Neural cell (in vitro differentiated cells): ENCODE measurements around the gene SNAI1. TPM values are rescaled to one million over a fixed set of nuclear protein-coding genes. Genes with fewer than 3 reads are reported as not detected.

Source experiments
- H2AFZ ChIP-seq: fragments of 200-600, 300-800 bp; sonication (generic), shearing (Covaris generic); 2 replicates; pipeline ENCODE4 v1.6.0; 2014; ENCODE audit warnings: low read depth, mild to moderate bottlenecking, antibody characterized with exemption, low read length, moderate library complexity
- H3F3A ChIP-seq: fragments of 200-600 bp; shearing (Covaris generic); 2 replicates; pipeline ENCODE4 v1.6.1; 2016; ENCODE audit warnings: mild to moderate bottlenecking, moderate library complexity, mixed read lengths, antibody characterized with exemption, low read length; ENCODE audit not compliant: insufficient read depth, poor library complexity, severe bottlenecking
- H3K27ac ChIP-seq: fragments of 200-600, 300-800 bp; sonication (generic), shearing (Covaris generic); 2 replicates; pipeline ENCODE4 v1.5.1; 2014; ENCODE audit warnings: mild to moderate bottlenecking, low read length, moderate library complexity
- H3K27me3 ChIP-seq: fragments of 300-800, 200-600 bp; sonication (generic), shearing (Covaris generic); 2 replicates; pipeline ENCODE4 v1.6.0; 2014; ENCODE audit warnings: mild to moderate bottlenecking, low read depth, low read length, moderate library complexity; ENCODE audit not compliant: insufficient read depth
- H3K36me3 ChIP-seq: fragments of 300-800, 200-600 bp; sonication (generic), shearing (Covaris generic); 2 replicates; pipeline ENCODE4 v1.5.1; 2014; ENCODE audit warnings: mild to moderate bottlenecking, antibody characterized with exemption, low read length, moderate library complexity; ENCODE audit not compliant: insufficient read depth
- H3K4me2 ChIP-seq: fragments of 300-800, 200-600 bp; sonication (generic), shearing (Covaris generic); 2 replicates; pipeline ENCODE4 v1.6.0; 2014; ENCODE audit warnings: mild to moderate bottlenecking, low read length
- H3K4me3 ChIP-seq: fragments of 300-800, 200-600 bp; sonication (generic), shearing (Covaris generic); 2 replicates; pipeline ENCODE4 v1.5.1; 2014; ENCODE audit warnings: mild to moderate bottlenecking, low read length, moderate library complexity
- H3K79me2 ChIP-seq: fragments of 200-600 bp; shearing (Covaris generic); replicated peaks from 2 replicates; pipeline ENCODE4 v1.6.0; 2014; ENCODE audit warnings: mild to moderate bottlenecking, low read length, moderate library complexity; ENCODE audit not compliant: insufficient read depth
- H3K9ac ChIP-seq: fragments of 300-800, 200-600 bp; sonication (generic), shearing (Covaris generic); 2 replicates; pipeline ENCODE4 v1.6.1; 2016; ENCODE audit warnings: mild to moderate bottlenecking, low read length, mixed read lengths
- H3K9me2 ChIP-seq: fragments of 200-600 bp; shearing (Covaris generic); 2 replicates; pipeline ENCODE4 v1.6.1; 2016; ENCODE audit warnings: mild to moderate bottlenecking, low read length, mixed read lengths; ENCODE audit not compliant: insufficient read depth
- H3K9me3 ChIP-seq: fragments of 200-600, 300-800 bp; sonication (generic), shearing (Covaris generic); 2 replicates; pipeline ENCODE4 v1.6.1; 2016; ENCODE audit warnings: mild to moderate bottlenecking, mixed run types, low read length, moderate library complexity, mixed read lengths
- H4K20me1 ChIP-seq: fragments of 200-600 bp; shearing (Covaris generic); 2 replicates; pipeline ENCODE4 v1.6.1; 2016; ENCODE audit warnings: mild to moderate bottlenecking, mixed run types; ENCODE audit not compliant: insufficient read depth
- CTCF ChIP-seq: fragments of 450-650 bp; IDR thresholded peaks from 2 replicates; pipeline ENCODE4 v1.5.1; 2014; ENCODE audit warnings: antibody characterized with exemption, mild to moderate bottlenecking, moderate library complexity; ENCODE audit not compliant: poor library complexity, severe bottlenecking
- EP300 ChIP-seq: fragments of 450-650 bp; conservative IDR thresholded peaks from 2 replicates; pipeline ENCODE4 v1.6.1; 2014; ENCODE audit warnings: antibody characterized with exemption, mild to moderate bottlenecking, moderate library complexity; ENCODE audit not compliant: poor library complexity, severe bottlenecking
- EZH2 ChIP-seq: fragments of 200-600, 300-800 bp; shearing (Covaris generic), sonication (generic); IDR thresholded peaks from 2 replicates; pipeline ENCODE4 v1.6.1; 2014; ENCODE audit warnings: antibody characterized with exemption, low read length, borderline replicate concordance, mild to moderate bottlenecking; ENCODE audit not compliant: insufficient read depth, poor library complexity, severe bottlenecking
- MXI1 ChIP-seq: fragments of 450-650 bp; conservative IDR thresholded peaks from 2 replicates; pipeline ENCODE4 v1.6.1; 2014; ENCODE audit warnings: antibody characterized with exemption, mild to moderate bottlenecking; ENCODE audit not compliant: poor library complexity, severe bottlenecking
- POLR2AphosphoS5 ChIP-seq: IDR thresholded peaks from 2 replicates; pipeline ENCODE4 v1.6.1; 2012
- RAD21 ChIP-seq: fragments of 450-650 bp; conservative IDR thresholded peaks from 2 replicates; pipeline ENCODE4 v1.6.1; 2014; ENCODE audit warnings: antibody characterized with exemption, mild to moderate bottlenecking, moderate library complexity
- SMC3 ChIP-seq: fragments of 450-650 bp; conservative IDR thresholded peaks from 2 replicates; pipeline ENCODE4 v1.6.1; 2014; ENCODE audit warnings: antibody characterized with exemption, mild to moderate bottlenecking, moderate library complexity; ENCODE audit not compliant: poor library complexity
- TAF1 ChIP-seq: IDR thresholded peaks from 2 replicates; pipeline ENCODE4 v1.6.1; 2012; ENCODE audit warnings: low read depth
- polyA plus RNA-seq: library from polyadenylated mRNA; depleted of rRNA; stranded (reverse); fragments of >200 nt; gene quantifications from 2 replicates; pipeline ENCODE4 v1.2.3, GENCODE V29; 2014
- TF ChIP-seq, protein P1 (sequence below): IDR thresholded peaks from 2 replicates; pipeline ENCODE4 v1.6.1; 2012; ENCODE audit warnings: borderline replicate concordance

Gene SNAI1
- polyA plus RNA-seq, 1 donor from 2014 or later: 0.31 TPM

DNA sequence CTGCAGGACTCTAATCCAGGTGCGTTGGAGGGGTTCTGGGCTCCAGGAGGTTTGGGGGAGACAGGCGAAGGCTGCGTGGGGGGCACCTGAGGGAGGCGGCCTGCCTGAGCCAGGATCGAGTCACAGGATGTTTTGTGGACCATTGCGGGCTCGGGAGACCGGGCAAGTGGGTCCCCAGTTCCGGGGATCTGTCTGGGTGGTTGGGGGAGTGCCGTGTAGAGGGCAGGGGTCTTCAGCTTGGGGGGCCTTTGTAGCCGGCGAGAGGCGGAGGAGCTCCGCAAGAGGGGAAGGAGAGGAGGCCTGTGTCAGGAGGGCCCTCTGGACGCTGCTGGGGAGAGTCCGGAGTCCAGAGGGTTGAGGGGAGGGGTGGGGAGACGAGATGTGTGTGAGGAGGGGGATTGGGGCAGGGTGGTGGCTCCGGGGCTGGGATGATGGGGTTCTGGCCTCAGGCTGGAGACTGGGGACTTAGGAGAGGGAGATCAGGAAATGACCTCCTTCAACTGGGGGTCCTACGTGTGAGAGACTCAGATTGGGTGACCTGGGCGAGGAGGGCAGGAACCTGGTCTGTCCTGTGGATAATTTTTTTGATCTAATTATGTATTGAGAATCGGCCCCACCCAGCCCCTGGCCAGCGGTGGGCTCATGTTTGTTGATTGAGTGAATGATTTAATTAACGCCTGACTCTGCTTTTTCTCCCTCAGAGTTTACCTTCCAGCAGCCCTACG is 505 bp downstream of the SNAI1 start:
- TF ChIP-seq CTCF (no peak), POLR2AphosphoS5 (no peak), EZH2 (no peak), TAF1 (no peak), SMC3 (no peak), MXI1 (no peak), EP300 (no peak), RAD21 (no peak)
- TF ChIP-seq, protein P1, sequence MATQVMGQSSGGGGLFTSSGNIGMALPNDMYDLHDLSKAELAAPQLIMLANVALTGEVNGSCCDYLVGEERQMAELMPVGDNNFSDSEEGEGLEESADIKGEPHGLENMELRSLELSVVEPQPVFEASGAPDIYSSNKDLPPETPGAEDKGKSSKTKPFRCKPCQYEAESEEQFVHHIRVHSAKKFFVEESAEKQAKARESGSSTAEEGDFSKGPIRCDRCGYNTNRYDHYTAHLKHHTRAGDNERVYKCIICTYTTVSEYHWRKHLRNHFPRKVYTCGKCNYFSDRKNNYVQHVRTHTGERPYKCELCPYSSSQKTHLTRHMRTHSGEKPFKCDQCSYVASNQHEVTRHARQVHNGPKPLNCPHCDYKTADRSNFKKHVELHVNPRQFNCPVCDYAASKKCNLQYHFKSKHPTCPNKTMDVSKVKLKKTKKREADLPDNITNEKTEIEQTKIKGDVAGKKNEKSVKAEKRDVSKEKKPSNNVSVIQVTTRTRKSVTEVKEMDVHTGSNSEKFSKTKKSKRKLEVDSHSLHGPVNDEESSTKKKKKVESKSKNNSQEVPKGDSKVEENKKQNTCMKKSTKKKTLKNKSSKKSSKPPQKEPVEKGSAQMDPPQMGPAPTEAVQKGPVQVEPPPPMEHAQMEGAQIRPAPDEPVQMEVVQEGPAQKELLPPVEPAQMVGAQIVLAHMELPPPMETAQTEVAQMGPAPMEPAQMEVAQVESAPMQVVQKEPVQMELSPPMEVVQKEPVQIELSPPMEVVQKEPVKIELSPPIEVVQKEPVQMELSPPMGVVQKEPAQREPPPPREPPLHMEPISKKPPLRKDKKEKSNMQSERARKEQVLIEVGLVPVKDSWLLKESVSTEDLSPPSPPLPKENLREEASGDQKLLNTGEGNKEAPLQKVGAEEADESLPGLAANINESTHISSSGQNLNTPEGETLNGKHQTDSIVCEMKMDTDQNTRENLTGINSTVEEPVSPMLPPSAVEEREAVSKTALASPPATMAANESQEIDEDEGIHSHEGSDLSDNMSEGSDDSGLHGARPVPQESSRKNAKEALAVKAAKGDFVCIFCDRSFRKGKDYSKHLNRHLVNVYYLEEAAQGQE: no peak
- peak overlapping the region; percentile 51 for H3K9ac ChIP-seq
- H3K36me3 ChIP-seq: no peaks in the 10 kb centered on the region
- H3K4me3 ChIP-seq: peak overlapping the region; percentile 69
- no peaks in the 10 kb centered on the region for H3K79me2 ChIP-seq
- H3K27ac ChIP-seq: no peak overlapping the region
- peaks cover 15% of the 10 kb centered on the region for H3K27me3 ChIP-seq
- peak overlapping the region; percentile 62 for H3K4me2 ChIP-seq
- H4K20me1 ChIP-seq: no peaks in the 10 kb centered on the region
- H2AFZ ChIP-seq: no peak overlapping the region
- H3K9me2 ChIP-seq: no peaks in the 10 kb centered on the region
- no peaks in the 10 kb centered on the region for H3F3A ChIP-seq
- no peaks in the 10 kb centered on the region for H3K9me3 ChIP-seq

DNA sequence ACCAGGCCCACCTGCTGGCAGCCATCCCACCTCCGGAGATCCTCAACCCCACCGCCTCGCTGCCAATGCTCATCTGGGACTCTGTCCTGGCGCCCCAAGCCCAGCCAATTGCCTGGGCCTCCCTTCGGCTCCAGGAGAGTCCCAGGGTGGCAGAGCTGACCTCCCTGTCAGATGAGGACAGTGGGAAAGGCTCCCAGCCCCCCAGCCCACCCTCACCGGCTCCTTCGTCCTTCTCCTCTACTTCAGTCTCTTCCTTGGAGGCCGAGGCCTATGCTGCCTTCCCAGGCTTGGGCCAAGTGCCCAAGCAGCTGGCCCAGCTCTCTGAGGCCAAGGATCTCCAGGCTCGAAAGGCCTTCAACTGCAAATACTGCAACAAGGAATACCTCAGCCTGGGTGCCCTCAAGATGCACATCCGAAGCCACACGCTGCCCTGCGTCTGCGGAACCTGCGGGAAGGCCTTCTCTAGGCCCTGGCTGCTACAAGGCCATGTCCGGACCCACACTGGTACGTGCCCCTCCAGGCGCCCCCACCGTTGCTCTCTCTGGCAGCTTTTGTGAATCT is 1.1 kb downstream of the SNAI1 start:
- TF ChIP-seq EZH2 (no peak), EP300 (no peak), TAF1 (no peak), CTCF (no peak)
- Histone ChIP-seq H2AFZ (no peak overlapping the region), H3K4me2 (no peak overlapping the region), H3K9me3 (no peaks in the 10 kb centered on the region), H3K36me3 (no peaks in the 10 kb centered on the region), H3K9ac (no peak overlapping the region), H3K27ac (no peak overlapping the region), H3F3A (no peaks in the 10 kb centered on the region), H4K20me1 (no peaks in the 10 kb centered on the region), H3K4me3 (no peak overlapping the region), H3K79me2 (no peaks in the 10 kb centered on the region), H3K9me2 (no peaks in the 10 kb centered on the region), H3K27me3 (peaks cover 15% of the 10 kb centered on the region)
